Fibroblast of pulmonary artery (primary cell): ENCODE results near the gene PLLP.
A peak's percentile ranks its signal among the peaks of the same experiment; 100 is the strongest.
"Not testable (repeated sequence)": the region's sequence is repeated elsewhere in the genome, so short reads cannot be mapped to it uniquely, and the experiment has no call there.

Experiments
- DNase-seq: peaks from one replicate; pipeline ENCODE4 v3.0.0-alpha.2; 2010; ENCODE audit warnings: low read depth
- H3K4me3 ChIP-seq: replicated peaks from 2 replicates; pipeline ENCODE4 v1.5.1; 2011; ENCODE audit warnings: low read depth, mild to moderate bottlenecking, control low read depth, low read length, moderate library complexity
- CTCF ChIP-seq: IDR thresholded peaks from 2 replicates; pipeline ENCODE4 v1.5.1; 2011; ENCODE audit warnings: mild to moderate bottlenecking, control low read depth, low read length, inconsistent platforms; ENCODE audit errors: missing control alignments

The PLLP gene

GRCh38 chr16:57273359-57273758 lies 11.1 kb downstream of the PLLP start:
- DNase-seq: no peak

GRCh38 chr16:57271867-57272495 lies 12.5 kb downstream of the PLLP start:
- no peak for DNase-seq
- TF ChIP-seq CTCF: no peak

More at GRCh38 chr16:57273359-57273758, 11.1 kb downstream of the PLLP start:
- no peak overlapping the region for H3K4me3 ChIP-seq
- TF ChIP-seq CTCF: no peak

GRCh38 chr16:57271063-57271345 lies 13.5 kb downstream of the PLLP start:
- H3K4me3 ChIP-seq: no peak overlapping the region
- no peak for TF ChIP-seq CTCF
- no peak for DNase-seq

More at GRCh38 chr16:57271867-57272495, 12.5 kb downstream of the PLLP start:
- no peak overlapping the region for H3K4me3 ChIP-seq

GRCh38 chr16:57270221-57271062 lies 14.0 kb downstream of the PLLP start:
- H3K4me3 ChIP-seq: no peak overlapping the region
- no peak for TF ChIP-seq CTCF
- no peak for DNase-seq

- H3K4me3 ChIP-seq: no peak overlapping the region
- DNase-seq: peak; percentile 60
Measured at GRCh38 chr16:57268804-57269800, 15.4 kb downstream of the PLLP start.

GRCh38 chr16:57267343-57267742 lies 17.1 kb downstream of the PLLP start:
- not testable (repeated sequence) for DNase-seq, H3K4me3 ChIP-seq

More at GRCh38 chr16:57268804-57269800, 15.4 kb downstream of the PLLP start:
- TF ChIP-seq CTCF: no peak
